ENCODE measurements around the gene GSTM2.

Gene GSTM2

DNA sequence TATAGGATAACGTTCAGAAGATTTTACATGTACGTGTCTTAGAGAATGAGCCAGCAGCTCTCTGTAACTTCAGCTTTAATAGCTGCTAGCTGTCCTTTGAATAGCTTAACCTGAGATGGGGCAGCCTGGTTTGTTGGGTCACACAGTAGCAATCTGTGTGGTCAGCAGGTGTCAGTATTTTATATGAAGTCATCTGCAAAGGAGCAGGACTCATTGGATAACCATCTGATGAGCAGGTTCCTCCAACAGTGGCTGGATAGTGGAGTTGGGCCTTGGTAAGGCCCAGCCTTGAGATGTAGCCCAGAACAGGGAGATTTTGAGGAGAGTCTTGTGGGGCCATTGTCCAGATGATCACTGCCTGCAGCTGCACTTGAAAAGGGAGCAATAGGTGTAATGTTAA lies 50.6 kb downstream of the GSTM2 start:
- peak in 1 of 3 experiments; percentile 16 for DNase-seq

DNA sequence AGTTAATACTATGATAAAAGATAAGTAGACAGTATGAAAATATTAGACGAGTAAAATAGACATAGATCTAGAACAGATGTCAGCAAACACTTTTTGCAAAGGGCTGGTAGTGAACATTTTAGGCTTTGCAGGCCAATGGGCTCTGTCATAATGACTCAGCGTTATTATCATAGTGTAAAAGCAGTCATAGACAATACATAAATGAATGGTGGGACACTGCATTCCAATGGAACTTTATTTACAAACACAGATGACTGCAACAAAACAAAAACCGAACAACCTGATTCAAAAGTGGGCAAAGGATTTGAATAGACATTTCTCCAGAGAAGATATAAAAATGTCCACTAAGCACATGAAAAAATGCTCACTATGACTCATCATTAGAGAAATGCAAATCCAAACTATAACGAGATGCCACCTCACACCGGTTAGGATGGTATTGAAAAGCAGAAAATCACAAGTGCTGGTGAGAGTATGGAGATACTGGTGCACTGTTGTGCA lies 51.5 kb downstream of the GSTM2 start:
- DNase-seq, result no peak

DNA sequence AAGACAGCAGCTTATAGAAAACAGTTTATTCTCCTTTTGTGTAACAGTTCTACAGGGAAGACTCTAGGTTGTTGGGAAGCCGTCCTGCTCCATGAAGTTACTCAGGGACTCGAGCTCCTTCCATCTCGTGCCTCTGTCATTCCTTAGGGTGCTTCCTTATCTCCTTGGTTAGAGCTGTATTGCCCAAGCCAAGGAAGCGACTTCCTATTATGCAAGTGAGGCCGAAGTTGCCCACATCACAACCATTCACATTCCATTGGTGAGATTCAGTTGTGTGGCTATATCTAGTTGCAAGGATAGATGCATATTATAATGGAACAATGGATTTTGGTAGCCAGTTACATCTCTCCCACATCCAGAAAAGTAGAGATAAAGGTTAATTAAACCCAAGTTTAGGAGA lies 53.2 kb downstream of the GSTM2 start:
- no peak for DNase-seq

DNA sequence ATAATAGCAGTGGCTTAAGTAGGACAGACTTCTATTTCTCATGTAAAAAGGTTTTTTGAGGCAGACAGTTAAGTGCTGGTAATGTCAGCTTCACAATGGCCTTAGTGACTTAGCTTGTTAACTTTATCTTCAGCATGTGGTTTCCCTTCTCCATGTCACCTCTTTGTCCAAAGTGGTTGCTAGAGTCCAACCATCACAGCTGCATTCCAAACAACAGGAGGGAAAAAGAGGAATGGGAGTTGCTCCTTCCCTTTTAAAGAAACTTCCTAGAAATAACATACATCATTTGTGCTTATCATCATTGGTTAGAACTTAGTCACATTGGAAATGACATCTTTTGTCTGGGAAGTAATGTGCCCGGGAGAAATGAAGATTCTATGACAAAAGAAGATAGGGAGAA lies 54.1 kb downstream of the GSTM2 start:
- no peak for DNase-seq

DNA sequence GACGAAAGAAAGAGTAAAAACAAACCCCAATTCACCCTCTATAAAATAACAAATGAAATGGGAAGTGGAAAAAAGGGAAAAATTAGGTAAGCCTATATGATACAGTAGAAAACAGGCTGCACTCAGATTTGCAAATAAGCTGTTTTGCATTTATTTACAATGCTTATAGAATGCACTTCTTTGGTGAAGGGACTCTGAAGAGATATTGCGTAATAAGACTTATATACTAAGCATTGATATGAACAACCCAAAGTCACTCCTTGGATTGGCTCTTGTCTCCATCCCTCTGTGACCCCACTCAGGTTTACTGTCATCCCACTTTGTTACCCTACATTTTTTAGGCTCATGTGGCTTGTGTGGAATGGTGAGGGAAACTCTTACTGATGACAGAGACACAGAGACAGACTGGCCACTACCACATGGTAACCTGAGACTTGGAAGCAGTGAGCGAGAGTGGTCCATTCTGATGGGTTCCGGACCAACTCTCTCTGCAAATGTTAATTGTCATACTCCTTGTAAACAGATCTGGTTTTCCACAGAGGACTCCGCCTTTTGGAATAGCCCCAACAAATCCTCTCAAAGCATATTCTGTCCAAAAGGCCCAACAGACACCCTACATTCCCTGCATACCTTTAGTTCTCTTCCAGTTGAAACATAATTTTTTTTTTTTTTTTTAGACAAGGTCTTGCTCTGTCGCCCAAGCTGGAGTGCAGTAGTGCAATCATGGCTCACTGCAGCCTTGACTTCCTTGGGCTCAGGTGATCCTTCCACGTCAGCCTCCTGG lies 55.2 kb downstream of the GSTM2 start:
- no peak for DNase-seq

All from NCI-H1417 (cell line).